ENCODE measurements around the gene IL5. TPM values are rescaled to one million over a fixed set of nuclear protein-coding genes. Genes with fewer than 3 reads are reported as not detected.
"Not testable (repeated sequence)": the region's sequence is repeated elsewhere in the genome, so short reads cannot be mapped to it uniquely, and the experiment has no call there.

Gene IL5
- total and polyA plus RNA-seq, 2 donors from 2014 or later: not detected

DNA sequence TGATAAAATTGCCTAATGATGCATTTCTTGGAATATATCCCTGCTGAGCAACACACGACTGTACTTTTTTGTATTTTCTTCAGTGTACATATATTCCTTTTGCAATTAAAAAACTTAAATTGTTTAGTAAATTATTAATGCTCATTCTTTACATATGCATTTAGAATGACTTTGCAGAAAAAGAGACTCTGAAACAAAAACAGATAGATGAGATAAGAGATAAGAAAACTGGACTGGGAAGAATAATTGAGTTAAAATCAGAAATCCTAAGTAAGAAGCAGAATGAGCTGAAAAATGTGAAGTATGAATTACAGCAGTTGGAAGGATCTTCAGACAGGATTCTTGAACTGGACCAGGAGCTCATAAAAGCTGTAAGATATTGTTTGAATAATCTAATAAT, 46.1 kb upstream of the IL5 start:
- no peak overlapping the region for H3K9ac ChIP-seq (ENCODE audit: low read length in 3 of 3)
- H3K4me3 ChIP-seq (ENCODE audit: low read length in 3 of 3): no peak overlapping the region

DNA sequence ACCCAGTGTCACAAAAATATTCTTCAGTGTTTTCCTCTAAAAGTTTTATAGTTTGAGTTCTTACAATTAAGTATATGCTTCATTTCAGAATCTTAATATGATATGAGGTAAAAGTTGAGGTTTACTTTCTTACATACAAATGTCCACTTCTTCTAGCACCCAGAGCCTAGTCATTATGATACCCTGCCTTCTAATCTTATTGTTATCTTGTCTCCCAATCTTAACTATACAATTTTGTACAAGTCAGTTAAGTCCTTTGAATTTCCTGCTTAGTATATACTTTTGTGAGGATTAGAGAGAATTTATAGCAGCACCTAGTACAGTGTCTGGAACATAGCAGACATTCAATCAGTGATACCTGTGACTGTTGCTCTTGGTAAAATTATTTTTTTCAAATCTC, 42.7 kb upstream of the IL5 start:
- intact Hi-C loops (cut with DNase I): no loop called here
- TF ChIP-seq, protein P1, sequence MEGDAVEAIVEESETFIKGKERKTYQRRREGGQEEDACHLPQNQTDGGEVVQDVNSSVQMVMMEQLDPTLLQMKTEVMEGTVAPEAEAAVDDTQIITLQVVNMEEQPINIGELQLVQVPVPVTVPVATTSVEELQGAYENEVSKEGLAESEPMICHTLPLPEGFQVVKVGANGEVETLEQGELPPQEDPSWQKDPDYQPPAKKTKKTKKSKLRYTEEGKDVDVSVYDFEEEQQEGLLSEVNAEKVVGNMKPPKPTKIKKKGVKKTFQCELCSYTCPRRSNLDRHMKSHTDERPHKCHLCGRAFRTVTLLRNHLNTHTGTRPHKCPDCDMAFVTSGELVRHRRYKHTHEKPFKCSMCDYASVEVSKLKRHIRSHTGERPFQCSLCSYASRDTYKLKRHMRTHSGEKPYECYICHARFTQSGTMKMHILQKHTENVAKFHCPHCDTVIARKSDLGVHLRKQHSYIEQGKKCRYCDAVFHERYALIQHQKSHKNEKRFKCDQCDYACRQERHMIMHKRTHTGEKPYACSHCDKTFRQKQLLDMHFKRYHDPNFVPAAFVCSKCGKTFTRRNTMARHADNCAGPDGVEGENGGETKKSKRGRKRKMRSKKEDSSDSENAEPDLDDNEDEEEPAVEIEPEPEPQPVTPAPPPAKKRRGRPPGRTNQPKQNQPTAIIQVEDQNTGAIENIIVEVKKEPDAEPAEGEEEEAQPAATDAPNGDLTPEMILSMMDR (IDR thresholded peaks at IDR 0.05; ENCODE audit: borderline replicate concordance, extremely low read depth, insufficient read depth): no peak
- no peak overlapping the region for H3K9ac ChIP-seq (ENCODE audit: low read length in 3 of 3)
- no peaks in the 10 kb centered on the region for H3K4me1 ChIP-seq (ENCODE audit: control insufficient read depth in 2 of 3, insufficient read depth in 2 of 3, low read depth in 1 of 3, low read length in 3 of 3)
- H3K27ac ChIP-seq (ENCODE audit: low read depth in 2 of 2, low read length in 2 of 2): no peak overlapping the region
- FAIRE-seq (no peak), DNase-seq (no peak)
- no peaks in the 10 kb centered on the region for H3K27me3 ChIP-seq (ENCODE audit: control insufficient read depth, insufficient read depth, low read length)
- peaks cover 0 to 20% (median 0%) of the 10 kb centered on the region in 3 donors for H3K36me3 ChIP-seq (ENCODE audit: control insufficient read depth in 2 of 3, insufficient read depth in 3 of 3, low read length in 3 of 3)
- no peaks in the 10 kb centered on the region for H3K9me3 ChIP-seq (ENCODE audit: control insufficient read depth in 2 of 3, insufficient read depth in 1 of 3, low read length in 3 of 3)
- H3K4me3 ChIP-seq (ENCODE audit: low read length in 3 of 3): no peak overlapping the region

More for the DNA sequence above, 46.1 kb upstream of the IL5 start:
- Histone ChIP-seq H3K27ac (ENCODE audit: low read depth in 2 of 2, low read length in 2 of 2) (no peak overlapping the region), H3K27me3 (ENCODE audit: control insufficient read depth, insufficient read depth, low read length) (no peaks in the 10 kb centered on the region), H3K4me1 (ENCODE audit: control insufficient read depth in 2 of 3, insufficient read depth in 2 of 3, low read depth in 1 of 3, low read length in 3 of 3) (no peaks in the 10 kb centered on the region), H3K36me3 (ENCODE audit: control insufficient read depth in 2 of 3, insufficient read depth in 3 of 3, low read length in 3 of 3) (peaks cover 0 to 11% (median 8%) of the 10 kb centered on the region in 3 donors), H3K9me3 (ENCODE audit: control insufficient read depth in 2 of 3, insufficient read depth in 1 of 3, low read length in 3 of 3) (no peaks in the 10 kb centered on the region)
- intact Hi-C loops (cut with DNase I): no loop called here
- DNase-seq (no peak), FAIRE-seq (no peak)
- TF ChIP-seq, protein P1 (IDR thresholded peaks at IDR 0.05; ENCODE audit: borderline replicate concordance, extremely low read depth, insufficient read depth): no peak

DNA sequence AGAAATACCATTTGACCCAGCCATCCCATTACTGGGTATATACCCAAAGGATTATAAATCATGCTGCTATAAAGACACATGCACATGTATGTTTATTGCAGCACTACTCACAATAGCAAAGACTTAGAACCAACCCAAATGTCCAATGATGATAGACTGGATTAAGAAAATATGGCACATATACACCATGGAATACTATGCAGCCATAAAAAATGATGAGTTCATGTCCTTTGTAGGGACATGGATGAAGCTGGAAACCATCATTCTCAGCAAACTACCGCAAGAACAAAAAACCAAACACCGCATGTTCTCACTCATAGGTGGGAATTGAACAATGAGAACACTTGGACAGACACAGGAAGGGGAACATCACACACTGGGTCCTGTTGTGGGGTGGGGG, 41.2 kb upstream of the IL5 start:
- H3K4me1 ChIP-seq (ENCODE audit: control insufficient read depth in 2 of 3, insufficient read depth in 2 of 3, low read depth in 1 of 3, low read length in 3 of 3); H3K27ac ChIP-seq (ENCODE audit: low read depth in 2 of 2, low read length in 2 of 2); H3K9me3 ChIP-seq (ENCODE audit: control insufficient read depth in 2 of 3, insufficient read depth in 1 of 3, low read length in 3 of 3); H3K9ac ChIP-seq (ENCODE audit: low read length in 3 of 3); H3K4me3 ChIP-seq (ENCODE audit: low read length in 3 of 3); FAIRE-seq; intact Hi-C loops (cut with DNase I); H3K27me3 ChIP-seq (ENCODE audit: control insufficient read depth, insufficient read depth, low read length); DNase-seq: not testable (repeated sequence)
- peaks cover 0 to 21% (median 0%) of the 10 kb centered on the region in 3 donors for H3K36me3 ChIP-seq (ENCODE audit: control insufficient read depth in 2 of 3, insufficient read depth in 3 of 3, low read length in 3 of 3)

DNA sequence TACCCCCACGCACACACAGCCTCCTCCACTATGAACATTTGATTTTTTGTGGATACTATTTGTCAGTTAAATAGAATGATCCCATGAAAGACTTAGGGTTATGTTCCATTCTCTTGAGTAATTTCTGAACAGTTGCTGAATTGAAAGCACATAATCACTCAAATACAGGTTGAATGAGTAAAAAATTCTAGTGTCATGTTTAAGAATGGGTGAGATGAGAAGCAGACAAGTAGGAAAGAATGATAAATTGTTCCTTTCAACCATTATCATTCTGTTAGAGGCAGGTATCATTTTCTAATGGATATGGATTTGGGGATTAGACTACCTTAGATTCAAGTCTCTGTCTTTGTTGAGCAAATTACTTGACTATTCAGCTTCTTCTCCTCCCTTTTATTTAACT, 32.8 kb upstream of the IL5 start:
- DNase-seq (no peak), FAIRE-seq (no peak)
- no peak overlapping the region for H3K27ac ChIP-seq (ENCODE audit: low read depth in 2 of 2, low read length in 2 of 2)
- H3K4me3 ChIP-seq (ENCODE audit: low read length in 3 of 3): no peak overlapping the region
- H3K4me1 ChIP-seq (ENCODE audit: control insufficient read depth in 2 of 3, insufficient read depth in 2 of 3, low read depth in 1 of 3, low read length in 3 of 3): no peaks in the 10 kb centered on the region
- peaks cover 3 to 14% (median 6%) of the 10 kb centered on the region in 3 donors for H3K36me3 ChIP-seq (ENCODE audit: control insufficient read depth in 2 of 3, insufficient read depth in 3 of 3, low read length in 3 of 3)
- no peaks in the 10 kb centered on the region for H3K9me3 ChIP-seq (ENCODE audit: control insufficient read depth in 2 of 3, insufficient read depth in 1 of 3, low read length in 3 of 3)
- no peak overlapping the region for H3K9ac ChIP-seq (ENCODE audit: low read length in 3 of 3)
- H3K27me3 ChIP-seq (ENCODE audit: control insufficient read depth, insufficient read depth, low read length): no peaks in the 10 kb centered on the region
- TF ChIP-seq, protein P1 (IDR thresholded peaks at IDR 0.05; ENCODE audit: borderline replicate concordance, extremely low read depth, insufficient read depth): no peak
- intact Hi-C loops (cut with DNase I): no loop called here

Measured in kidney (tissue), 14 donors.